IPS-NIHi7 (cell line): Measurements from ENCODE around the gene NEGR1.

Experiments
- DNase-seq: peaks from one replicate; pipeline ENCODE4 v3.0.0; 2012; ENCODE audit warnings: mixed read lengths; ENCODE audit errors: extremely low spot score

Gene NEGR1

DNA sequence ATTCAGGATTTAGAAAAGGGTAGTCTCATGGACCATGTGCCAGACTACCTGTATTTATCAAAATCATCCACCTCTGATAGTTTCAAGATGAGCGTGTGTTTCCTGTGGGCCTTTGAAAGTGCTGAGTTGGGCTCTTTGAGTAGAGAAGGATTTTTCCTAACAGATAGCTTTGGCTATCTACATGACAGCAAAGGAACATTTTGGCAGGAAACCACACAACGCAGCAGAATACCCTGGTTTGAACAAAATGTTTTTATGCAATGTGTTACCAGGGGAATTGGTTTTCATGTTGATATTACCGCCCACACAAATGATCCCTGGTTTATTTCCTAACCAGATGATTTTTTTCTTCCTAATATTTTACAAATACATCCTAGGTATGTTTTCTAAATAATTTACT is 431.4 kb downstream of the NEGR1 start:
- no peak for DNase-seq

DNA sequence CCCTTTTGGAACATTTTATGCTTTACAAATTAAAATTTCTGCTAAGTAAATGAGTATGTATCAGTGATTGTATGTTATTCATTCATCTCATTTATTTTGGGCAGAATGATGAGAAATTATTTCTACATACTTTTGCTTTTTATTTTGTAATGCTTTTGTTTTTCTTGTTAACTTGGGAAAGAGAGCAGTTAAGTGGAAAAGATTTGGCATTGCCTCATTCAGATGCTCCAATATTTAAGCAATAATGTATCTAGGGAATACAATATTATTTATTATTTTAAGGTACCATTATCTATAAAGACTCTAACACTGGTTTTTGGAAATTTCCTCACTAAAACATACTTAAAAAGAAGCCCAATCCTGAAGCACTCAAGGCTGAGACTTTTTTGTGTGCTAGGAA is 431.8 kb downstream of the NEGR1 start:
- no peak for DNase-seq

DNA sequence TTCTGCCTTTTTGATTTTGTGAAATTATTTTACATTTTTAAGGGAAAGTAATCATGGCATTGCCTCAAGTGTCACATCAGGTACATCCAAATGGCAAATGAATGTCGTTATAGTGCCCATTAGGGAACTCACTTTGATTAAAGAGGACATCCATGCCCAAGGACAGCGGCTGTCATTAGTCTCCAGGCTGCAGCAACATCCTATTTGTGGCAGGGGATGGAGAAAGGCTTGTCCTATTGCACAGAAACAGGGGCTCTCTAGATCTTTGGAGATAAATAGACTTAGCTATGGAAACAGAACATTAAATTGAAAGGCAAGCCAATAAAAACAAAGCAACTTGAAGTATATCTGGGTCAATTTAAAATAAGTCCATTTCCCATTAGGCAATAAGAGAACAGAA is 439.3 kb downstream of the NEGR1 start:
- no peak for DNase-seq

DNA sequence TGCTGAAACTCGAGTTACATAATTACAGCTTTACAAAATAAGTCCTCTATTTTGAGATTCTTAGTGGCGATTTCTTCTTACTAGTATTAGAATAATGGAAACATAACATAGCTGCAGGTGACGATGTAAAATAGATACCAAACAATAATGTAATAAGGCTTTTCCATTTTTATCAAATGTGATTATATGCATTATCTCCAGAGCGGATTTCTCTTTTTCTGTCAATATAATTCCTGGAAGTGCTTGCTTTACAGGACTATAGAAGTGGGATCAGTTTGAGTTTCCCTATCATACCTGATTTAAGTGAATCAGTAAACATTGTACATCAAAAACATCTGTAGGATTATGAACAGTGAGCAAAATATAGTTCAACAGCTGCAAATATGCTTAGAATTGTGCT is 442.5 kb downstream of the NEGR1 start:
- DNase-seq: no peak

DNA sequence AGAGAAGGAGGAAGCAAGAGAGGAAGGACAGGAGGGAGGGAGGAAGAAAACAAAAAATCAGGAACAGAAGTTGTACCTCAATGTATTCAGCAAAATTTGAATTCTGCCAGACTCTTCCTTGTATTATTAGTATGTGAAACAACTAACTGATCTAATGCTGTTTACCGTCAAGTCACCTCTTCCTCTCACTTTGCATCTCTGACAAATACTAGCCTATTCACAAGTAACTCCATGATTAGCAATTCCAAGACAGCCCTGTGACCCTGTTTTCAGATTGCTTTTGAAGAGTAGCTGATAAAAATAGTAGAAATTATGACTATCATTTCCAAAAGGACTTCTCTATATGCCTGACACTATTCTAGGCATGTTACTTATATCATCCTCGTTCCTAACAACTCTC is 445.4 kb downstream of the NEGR1 start:
- DNase-seq: no peak

DNA sequence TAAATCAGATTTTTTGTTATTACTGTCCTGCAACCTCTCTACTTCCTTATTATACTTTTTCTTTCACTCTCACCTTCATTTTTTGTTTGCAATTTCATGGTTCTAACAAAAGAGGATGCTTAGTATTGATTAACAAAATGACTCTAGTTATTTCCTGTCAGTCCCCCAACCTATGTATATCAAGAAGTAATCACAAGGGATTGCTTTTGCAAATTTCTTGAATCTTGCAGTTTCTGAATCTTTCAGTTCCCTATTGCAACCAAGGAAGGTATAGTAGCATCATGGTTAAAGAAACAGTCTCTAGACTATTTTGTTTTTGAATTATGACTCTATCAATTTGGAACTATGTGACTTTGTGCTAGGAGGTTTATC is 446.9 kb downstream of the NEGR1 start:
- no peak for DNase-seq

DNA sequence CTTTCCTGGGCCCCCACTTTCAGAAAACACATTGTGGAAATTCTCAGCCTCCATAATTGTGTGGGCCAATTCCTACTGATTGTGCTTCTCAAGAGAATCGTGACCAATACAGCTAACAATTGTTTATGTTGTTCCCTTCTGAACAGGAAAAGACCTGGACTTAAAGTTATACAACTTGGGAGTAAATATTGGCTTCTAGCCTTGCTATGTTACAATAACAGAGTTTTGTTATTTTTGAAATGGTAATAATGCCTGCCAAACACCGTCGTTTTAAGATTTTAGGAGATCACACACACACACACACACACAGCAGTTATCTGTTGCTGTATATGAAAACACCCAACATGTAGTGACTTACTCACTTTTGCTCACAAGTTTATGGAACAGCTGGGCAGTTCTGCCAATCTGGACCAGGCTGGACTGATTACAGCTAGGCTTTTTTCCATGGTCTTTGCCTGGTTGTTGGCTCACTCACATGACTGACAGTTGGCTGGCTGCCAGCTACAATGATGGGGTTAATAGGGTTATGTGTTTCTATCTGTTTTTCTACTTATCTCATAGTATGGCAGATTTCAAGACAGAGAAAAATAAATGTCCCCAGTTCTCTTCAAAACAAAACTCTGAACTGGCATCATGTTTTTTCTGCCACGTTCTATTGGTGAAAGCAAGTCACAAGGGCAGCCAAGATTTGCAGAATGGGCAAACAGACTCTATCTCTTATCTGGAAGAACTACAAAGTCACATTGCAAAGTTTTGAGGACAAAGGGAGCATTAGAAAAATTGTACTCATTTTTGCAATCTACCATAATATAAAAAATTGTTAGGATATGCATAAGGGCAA is 447.5 kb downstream of the NEGR1 start:
- no peak for DNase-seq

DNA sequence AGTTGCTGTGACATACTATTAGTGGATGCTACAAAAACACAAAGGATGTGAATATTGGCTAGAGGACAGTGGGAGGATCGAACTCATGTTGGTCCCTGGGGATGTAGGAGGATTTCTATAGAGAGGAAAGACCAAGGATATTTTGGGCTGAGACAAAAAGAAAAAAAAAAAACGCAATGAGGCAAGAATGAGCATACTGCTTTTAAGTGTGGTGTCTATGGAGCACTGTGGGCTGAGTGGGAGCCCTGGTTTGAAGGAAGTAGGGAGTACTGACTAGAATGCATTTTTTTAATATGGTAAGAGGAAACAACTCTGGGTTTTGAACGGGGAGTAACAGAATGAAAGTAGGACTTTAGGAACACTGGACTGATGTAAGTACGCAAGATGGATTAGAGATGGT is 450.7 kb downstream of the NEGR1 start:
- DNase-seq: no peak

DNA sequence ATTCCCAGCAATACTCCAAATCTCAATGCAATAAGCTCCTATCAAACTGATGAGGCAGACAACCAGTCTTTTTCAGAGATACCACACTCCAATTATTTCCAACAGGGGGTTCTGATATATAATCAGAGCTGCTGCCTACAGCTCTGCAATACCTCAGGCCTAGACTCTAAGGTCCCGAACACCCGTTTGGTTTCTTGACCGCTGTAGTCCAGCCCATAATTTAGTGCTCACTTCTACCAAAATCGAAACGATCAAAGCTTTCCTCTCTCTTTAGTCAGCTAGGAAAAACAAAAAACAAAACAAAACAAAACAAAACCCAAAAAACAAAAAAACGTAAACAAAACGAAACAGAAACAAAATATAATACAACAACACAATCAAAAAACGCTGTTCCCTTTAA is 453.0 kb downstream of the NEGR1 start:
- DNase-seq: no peak

DNA sequence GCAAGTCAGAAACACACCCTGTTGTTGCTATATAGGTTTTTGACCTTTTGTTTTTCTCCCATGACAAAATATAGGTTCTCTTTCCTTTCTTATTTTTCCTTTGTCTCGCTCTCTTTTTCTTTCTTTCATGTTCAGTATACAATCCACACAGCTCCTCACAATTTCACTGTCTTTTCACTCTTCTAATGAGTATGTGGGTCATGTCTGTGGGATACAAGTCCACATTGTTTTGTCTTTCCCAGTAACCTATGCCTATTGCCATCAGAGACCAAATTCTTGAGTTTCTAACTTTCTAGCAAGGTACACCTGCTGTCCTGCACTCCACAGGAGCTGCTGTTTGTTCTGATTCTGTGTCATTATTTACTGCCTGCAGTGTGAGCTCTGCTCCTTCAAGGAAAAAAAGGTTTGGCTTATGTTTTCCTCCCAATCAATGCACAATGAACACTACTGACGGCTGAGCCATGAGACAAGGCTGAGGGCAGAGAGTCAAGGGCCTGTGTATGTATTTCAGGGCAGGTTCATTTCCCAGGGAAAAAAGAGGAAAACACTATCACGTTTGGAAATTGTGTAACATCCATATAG is 453.8 kb downstream of the NEGR1 start:
- DNase-seq: no peak

DNA sequence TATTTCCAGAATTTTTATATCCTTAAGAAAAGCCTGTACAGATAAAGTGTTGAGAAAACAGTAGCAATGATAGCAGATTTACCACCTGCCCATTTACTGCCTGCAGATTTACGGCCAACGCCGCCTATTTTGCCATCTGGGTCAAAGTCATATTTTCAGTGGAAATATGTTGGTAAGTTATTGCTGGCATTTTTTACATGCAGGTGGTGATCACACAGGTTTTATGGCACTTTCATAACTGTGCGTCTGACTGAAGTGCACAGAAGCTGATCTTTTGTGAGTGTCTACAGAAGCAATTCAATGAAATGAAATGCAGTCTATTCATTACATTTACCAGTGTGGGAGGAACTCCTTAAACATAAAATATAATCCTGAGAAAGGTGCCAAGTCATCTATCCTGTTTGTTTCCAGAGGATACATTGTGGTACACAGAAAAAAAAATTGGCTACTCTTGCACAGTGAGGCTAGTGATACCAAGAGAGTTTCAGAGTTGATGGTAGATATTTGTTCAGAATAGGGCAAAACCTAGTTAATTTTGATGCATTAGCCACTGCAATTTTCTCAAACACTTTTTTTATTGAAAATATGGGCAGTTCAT is 458.5 kb downstream of the NEGR1 start:
- DNase-seq: no peak

DNA sequence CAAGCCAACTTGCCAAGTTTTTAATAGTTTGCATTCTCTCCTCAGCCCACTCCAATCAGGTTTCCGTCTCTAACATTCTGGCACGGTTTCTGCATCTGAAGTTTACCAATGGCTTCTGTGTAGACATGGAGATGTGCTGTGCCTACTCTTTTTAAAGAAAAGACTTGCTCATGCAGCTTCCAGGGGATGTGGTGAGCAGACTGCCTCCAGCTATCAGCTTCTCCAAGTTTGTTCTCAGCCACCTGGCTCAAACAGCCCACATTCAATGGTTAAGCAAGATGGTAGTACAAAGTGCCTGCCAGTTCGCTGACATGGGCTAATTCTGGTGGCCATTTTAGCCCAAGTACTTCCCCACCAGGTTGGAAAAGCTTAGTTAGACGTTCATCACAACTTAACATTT is 465.3 kb downstream of the NEGR1 start:
- DNase-seq: no peak

DNA sequence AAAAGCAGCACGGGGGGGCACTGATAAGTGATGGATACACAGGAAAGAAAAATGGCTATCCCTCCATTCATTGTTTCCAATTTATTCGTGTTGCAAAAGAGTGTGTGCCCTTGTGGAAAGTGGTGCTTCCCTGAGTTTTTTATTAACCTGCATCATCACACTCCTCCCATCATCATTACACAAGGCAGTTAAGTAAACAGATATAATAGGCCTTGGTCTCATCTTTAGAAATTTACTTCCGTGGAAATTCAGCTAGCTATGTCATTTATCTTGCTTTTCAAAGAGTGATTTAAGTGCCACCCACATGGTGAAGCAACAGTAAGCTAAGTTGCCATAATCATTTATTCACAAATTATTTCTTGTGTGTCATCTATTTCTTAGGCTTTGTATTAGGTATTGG is 473.3 kb downstream of the NEGR1 start:
- no peak for DNase-seq

DNA sequence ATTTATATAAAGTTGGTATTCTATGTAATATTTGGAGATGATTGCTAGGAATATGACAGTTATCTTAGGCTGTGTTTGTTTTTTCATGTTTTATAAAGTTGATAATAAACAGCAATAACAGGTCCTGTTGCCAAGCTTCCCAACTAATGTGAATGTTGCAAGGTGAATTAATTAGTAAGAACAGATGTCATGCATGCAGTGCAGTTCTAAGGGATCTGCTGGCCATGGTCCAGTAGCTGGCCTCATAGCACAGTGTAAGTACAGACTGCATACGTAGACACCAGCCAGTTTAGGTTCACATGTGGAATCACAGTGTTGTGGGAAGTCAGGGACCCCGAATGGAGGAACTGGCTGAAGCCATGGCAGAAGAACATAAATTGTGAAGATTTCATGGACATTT is 478.2 kb downstream of the NEGR1 start:
- no peak for DNase-seq

DNA sequence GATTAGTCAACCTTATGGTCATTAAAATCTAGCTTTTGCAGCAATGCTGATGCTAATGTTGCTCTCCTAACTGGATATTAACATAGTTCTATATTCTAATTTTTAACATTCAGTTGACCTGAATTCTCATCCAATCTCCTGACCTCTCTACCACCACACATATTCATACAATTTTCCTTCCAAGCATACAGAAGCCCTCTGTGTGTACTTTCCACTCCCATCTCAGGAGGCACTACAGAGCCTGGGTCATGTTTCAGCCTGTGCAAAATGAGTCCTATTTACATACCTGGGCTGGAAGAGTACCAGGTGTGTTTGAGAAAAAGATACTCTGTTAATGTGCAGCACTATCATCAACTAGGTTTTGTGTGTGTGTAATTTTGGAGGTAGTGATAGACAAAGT is 486.3 kb downstream of the NEGR1 start:
- DNase-seq: no peak

DNA sequence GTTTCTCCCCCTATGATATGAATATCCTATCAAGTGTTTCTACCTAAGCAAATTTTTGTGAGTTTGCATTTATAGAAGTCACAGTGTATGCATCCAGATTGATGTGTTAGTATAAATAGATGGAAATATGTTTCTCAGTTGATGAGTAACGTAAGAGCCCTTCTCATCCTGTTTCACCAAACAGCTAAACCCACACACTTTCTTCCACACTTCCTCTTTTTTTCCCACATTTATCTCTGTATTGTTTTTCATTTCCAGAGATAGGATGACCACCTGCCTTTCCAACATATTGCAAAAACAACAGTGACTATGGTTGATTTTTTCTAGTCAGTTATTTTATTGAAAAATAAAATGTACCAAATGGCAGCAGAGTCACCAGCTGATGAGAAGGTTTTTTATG is 490.1 kb downstream of the NEGR1 start:
- DNase-seq: no peak

DNA sequence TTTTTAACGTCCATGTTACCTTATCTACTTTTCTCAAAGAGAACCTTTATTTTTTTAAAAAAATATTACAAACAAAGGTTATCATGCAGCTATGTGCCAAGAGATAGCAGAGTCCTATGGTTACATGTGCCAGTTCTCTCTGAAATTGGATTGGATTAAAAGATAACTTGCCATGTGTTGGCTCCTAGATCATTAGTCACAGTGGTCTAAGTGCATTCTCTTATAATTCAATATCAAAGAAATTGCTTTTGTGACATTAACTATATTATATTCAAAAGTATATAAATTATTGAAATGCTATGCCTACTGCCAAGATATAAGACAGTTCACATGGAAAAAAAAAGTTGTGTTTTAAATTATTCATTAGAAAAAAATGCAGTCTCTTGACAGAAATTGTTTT is 494.2 kb downstream of the NEGR1 start:
- DNase-seq: no peak

DNA sequence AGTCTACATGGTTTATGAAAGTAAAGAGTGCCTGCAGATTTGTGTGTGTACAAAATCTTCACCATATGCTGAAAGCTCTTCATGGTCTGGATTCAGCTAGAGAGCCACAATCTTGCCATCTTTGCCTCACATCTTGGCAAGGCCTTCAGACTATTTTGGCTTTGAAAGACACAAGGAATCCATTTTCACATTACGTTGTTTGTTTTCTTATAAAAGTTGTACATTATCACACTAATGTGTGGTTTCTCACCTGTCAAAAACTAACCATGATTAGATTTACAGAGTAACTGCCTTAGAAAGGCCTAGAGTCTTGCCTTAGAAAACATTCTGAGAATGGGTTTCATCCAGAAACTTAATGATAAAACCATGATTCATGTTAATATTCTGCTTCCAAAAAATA is 494.6 kb downstream of the NEGR1 start:
- DNase-seq: no peak

DNA sequence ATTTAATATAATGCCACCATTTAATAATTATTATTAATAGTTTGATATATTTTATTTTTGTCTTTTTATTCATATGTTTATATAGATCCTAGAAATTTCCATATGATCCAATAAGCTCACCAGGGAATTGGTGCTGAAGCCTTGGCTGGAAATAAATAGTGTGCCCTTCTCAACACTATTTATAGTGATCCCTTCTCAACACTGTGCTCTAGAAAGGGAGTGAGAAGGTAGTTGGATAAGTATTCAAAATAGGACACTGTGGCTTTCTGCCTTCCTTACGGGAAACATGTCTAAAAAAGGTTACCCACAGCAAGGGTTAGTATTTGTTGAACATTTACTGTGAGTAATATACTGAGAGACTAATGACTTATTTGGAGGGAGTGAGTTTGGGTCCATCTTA is 496.1 kb downstream of the NEGR1 start:
- no peak for DNase-seq

DNA sequence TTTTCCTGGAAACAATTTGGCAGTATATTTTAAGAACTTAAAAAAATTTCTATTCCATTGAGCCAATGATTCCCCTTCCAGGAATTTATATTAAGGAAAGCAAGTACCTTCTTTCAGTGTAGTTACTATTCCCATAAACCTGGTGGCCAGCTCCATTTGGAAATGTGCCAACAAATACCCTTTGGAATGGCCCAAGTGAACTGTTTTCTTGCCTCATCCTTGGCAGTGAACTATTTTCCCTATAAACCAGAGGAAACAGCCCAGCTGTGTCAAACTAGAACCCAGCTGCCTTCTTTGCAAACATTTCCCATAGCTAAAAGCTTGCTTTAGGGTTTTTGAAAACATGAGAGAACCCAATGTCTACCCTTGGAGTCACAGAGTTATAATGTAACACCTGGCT is 496.9 kb downstream of the NEGR1 start:
- DNase-seq: no peak

DNA sequence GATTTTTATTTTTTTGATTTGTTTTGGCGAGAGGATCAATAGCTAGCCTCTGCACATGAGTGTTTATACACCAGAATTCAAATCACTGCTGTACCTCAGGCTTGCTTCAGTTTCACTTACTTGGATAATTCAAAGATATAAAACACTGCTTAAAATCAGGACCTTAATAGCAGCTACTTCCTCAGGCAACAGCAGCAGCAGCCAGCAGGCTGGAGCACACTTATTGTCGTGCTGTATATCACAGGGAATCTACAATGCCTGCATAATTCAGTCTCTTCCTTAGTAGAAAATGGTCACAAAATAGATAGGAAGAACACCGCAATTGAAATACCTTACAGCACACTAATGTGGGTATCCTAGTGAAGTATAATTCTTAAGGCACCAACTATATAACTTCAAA is 497.3 kb downstream of the NEGR1 start:
- DNase-seq: no peak

DNA sequence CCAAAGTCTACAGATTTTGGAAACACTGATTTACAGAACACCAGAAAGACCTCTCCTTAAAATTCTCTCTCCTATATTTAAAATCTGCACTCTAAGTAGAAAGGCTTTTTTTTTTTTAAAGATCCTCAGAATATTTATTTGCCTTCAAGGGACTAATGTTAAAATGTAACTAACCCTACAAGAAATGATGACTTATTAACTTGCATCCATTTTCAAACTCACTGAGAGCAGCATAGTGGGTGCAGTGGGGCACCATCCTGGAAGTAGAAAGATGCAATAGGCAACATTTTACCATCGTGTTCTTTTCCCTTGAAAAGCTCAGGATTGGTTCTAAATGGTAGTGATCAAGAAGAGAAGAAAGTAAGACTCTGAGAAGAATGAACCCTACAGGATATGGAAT is 498.1 kb downstream of the NEGR1 start:
- no peak for DNase-seq

DNA sequence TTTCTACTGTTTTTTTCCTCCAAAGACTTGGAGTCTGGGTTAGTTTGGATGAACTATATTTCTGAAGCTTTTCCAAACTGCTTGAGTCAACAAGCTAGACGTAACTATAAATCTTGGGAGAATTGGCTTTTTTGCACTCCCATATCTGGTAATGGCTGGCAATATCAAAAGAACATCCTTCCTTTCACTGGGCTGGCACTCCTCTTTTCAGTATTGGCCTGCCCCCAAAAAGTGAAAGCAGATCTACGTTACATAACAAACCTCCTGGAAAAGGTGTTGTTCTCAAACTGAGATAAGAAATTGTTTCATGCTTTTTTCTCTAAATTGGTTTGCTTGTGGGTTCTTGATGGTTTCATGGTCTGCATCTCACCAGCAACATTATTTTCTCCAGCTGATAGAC is 499.3 kb downstream of the NEGR1 start:
- no peak for DNase-seq

DNA sequence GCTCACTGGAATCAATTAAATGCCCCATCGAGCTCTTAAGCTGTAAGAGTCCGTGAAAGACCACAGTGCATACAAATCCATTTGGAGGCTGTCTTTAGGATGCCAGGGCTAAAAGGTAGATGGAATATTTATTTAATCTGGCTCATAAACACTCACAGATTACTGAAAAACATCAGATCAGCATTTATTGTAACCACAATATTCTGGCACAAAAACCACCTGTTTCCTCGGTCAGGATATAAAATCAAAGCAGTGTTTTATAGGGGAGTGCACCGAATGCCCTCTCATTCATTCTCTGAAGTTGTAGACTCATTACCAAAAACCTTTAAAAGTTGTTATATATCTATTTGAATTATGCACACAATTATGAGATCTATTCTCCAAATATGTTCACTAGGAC is 500.9 kb downstream of the NEGR1 start:
- DNase-seq: no peak
